GM12878 (cell line): Measurements from ENCODE around the gene ERVK3-1.

ENCODE experiments used
- CBX3 ChIP-seq: fragments of 200-600 bp; sonication (generic); IDR thresholded peaks from 2 replicates; pipeline ENCODE4 v1.6.1; 2016; ENCODE audit warnings: low read depth, borderline replicate concordance
- EP300 ChIP-seq, 2 experiments: fragments of 150-350 bp in 1 of 2; IDR thresholded peaks; 2 replicates each; pipeline ENCODE4 v1.6.1; 2011 to 2012; ENCODE audit warnings: low read depth in 2 of 2, low read length in 2 of 2, borderline replicate concordance in 1 of 2, improper control_type of control experiment in 1 of 2, inconsistent platforms in 1 of 2; ENCODE audit not compliant: control insufficient read depth in 1 of 2
- EZH2 ChIP-seq: IDR thresholded peaks from 2 replicates; pipeline ENCODE4 v1.6.1; 2012; ENCODE audit warnings: low read depth, mild to moderate bottlenecking, control low read depth, inconsistent platforms, low read length, borderline replicate concordance; ENCODE audit not compliant: control insufficient read depth
- NR2C2 ChIP-seq: IDR thresholded peaks from 2 replicates; pipeline ENCODE4 v1.6.1; 2011; ENCODE audit warnings: borderline replicate concordance, low read depth; ENCODE audit not compliant: control insufficient read depth, insufficient read length
- SUZ12 ChIP-seq: fragments of 200-600 bp; sonication (generic); IDR thresholded peaks from one replicate; pipeline ENCODE4 v1.6.1; 2018; ENCODE audit warnings: antibody characterized with exemption, mild to moderate bottlenecking; ENCODE audit not compliant: unreplicated experiment
- TAF1 ChIP-seq: IDR thresholded peaks from 2 replicates; pipeline ENCODE4 v1.6.1; 2011; ENCODE audit warnings: mild to moderate bottlenecking, low read depth, low read length, borderline replicate concordance
- TF ChIP-seq, protein P1 (sequence below), 3 experiments: IDR thresholded peaks in 2 of 3; conservative IDR thresholded peaks in 1 of 3; 2 replicates each; pipeline ENCODE4 v1.5.1; 2011; ENCODE audit warnings: low read depth in 3 of 3, low read length in 3 of 3, mild to moderate bottlenecking in 3 of 3, control low read depth in 2 of 3, moderate library complexity in 2 of 3, inconsistent platforms in 1 of 3, mixed read lengths in 1 of 3; ENCODE audit not compliant: control insufficient read depth in 2 of 3, insufficient read depth in 1 of 3; ENCODE audit errors: extremely low read depth in 1 of 3
- TF ChIP-seq, protein P2 (sequence below): IDR thresholded peaks from 2 replicates; pipeline ENCODE4 v1.6.1; 2011; ENCODE audit warnings: low read depth, mild to moderate bottlenecking, low read length, moderate library complexity, borderline replicate concordance; ENCODE audit errors: extremely low read depth
- TF ChIP-seq, protein P3 (sequence below): IDR thresholded peaks from 2 replicates; pipeline ENCODE4 v1.6.1; 2012; ENCODE audit warnings: low read length, inconsistent platforms

DNA sequence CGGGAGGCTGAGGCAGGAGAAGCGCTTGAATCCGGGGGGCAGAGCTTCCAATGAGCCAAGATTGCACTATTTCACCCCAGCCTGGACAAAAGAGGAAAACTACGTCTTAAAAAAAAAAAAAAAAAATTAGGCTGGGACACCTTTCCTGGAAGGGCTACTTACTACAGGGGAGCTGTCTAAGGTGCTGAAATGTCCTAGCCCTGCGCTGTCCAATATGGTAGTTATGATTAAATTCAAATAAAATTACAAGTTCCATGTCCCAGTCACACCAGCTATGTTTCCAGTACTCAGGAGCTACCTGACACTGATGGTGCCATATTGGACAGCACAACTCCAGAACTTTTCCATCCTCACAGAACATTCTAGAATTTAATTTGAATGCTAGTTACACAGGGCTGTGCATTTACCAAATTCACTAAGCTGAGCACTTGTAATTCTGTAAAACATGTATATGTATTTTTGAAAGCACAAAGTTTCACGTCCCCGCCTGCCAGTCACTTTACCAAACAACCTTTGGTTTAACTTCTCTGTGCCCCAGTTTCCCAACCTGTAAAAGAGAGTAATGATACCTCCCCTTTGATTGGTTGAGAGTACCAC lies 12.4 kb downstream of the ERVK3-1 start:
- TF ChIP-seq, protein P1, sequence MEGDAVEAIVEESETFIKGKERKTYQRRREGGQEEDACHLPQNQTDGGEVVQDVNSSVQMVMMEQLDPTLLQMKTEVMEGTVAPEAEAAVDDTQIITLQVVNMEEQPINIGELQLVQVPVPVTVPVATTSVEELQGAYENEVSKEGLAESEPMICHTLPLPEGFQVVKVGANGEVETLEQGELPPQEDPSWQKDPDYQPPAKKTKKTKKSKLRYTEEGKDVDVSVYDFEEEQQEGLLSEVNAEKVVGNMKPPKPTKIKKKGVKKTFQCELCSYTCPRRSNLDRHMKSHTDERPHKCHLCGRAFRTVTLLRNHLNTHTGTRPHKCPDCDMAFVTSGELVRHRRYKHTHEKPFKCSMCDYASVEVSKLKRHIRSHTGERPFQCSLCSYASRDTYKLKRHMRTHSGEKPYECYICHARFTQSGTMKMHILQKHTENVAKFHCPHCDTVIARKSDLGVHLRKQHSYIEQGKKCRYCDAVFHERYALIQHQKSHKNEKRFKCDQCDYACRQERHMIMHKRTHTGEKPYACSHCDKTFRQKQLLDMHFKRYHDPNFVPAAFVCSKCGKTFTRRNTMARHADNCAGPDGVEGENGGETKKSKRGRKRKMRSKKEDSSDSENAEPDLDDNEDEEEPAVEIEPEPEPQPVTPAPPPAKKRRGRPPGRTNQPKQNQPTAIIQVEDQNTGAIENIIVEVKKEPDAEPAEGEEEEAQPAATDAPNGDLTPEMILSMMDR (IDR thresholded peaks at IDR 0.05 in 2 of 3, conservative IDR thresholded peaks at IDR 0.05 in 1 of 3; ENCODE audit: control insufficient read depth in 2 of 3, extremely low read depth in 1 of 3, insufficient read depth in 1 of 3, low read depth in 3 of 3, low read length in 3 of 3) = no peak
- TF ChIP-seq CBX3 (no peak), TAF1 (no peak), EZH2 (no peak), EP300 (IDR thresholded peaks at IDR 0.05; ENCODE audit: borderline replicate concordance in 1 of 2, control insufficient read depth in 1 of 2, low read depth in 2 of 2, low read length in 2 of 2) (no peak), SUZ12 (no peak), NR2C2 (no peak)
- TF ChIP-seq, protein P2, sequence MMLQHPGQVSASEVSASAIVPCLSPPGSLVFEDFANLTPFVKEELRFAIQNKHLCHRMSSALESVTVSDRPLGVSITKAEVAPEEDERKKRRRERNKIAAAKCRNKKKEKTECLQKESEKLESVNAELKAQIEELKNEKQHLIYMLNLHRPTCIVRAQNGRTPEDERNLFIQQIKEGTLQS = no peak
- TF ChIP-seq, protein P3, sequence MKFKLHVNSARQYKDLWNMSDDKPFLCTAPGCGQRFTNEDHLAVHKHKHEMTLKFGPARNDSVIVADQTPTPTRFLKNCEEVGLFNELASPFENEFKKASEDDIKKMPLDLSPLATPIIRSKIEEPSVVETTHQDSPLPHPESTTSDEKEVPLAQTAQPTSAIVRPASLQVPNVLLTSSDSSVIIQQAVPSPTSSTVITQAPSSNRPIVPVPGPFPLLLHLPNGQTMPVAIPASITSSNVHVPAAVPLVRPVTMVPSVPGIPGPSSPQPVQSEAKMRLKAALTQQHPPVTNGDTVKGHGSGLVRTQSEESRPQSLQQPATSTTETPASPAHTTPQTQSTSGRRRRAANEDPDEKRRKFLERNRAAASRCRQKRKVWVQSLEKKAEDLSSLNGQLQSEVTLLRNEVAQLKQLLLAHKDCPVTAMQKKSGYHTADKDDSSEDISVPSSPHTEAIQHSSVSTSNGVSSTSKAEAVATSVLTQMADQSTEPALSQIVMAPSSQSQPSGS = no peak
